Measurements from ENCODE around the gene SLC22A23.

The SLC22A23 gene

GRCh38 chr6:3280866-3281465 is 175.9 kb downstream of the SLC22A23 start:
- no peak for DNase-seq

- DNase-seq = no peak
Observed at GRCh38 chr6:3280091-3280490, 176.8 kb downstream of the SLC22A23 start.

DNA sequence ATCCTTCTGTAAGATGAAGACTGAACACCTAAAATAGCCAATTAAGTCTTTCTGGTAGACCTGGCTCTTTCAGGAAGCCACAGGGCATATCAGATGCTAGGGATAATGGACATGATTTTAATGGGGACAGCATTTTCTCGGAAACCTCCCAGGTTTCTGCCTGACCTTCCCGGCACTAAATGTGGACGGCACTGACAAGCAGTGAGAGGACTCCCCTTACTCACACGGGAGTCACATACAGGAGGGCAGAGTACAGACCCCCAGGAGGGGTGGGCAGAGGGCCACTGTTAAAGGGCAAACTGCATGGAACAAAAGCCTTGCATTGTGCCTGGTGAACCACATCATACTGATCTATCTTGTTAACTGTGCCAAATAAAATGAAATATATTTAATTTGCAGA is 178.2 kb downstream of the SLC22A23 start:
- DNase-seq = no peak

GRCh38 chr6:3277851-3278416 is 178.9 kb downstream of the SLC22A23 start:
- DNase-seq = no peak

DNA sequence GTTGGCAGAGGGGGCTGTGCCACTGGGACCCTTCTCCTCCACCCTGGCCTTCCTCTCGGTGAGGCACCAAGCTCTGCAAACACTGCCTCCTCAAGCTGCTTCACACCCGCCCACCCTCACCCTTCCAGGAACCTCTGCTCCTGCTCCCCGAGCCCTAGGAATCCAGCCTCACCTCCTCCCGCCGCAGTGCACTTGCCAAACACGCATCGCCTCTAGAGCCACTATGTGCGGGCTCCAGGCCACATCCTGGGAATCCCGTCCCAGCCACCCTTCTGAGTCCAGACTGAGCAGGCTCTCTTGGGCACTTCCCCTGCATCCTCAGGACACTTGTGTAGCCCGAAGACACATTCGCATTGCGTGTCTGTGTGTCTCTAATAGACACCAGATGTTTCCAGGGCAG is 179.6 kb downstream of the SLC22A23 start:
- DNase-seq = no peak

GRCh38 chr6:3276174-3277167 is 180.4 kb downstream of the SLC22A23 start:
- DNase-seq = no peak

DNA sequence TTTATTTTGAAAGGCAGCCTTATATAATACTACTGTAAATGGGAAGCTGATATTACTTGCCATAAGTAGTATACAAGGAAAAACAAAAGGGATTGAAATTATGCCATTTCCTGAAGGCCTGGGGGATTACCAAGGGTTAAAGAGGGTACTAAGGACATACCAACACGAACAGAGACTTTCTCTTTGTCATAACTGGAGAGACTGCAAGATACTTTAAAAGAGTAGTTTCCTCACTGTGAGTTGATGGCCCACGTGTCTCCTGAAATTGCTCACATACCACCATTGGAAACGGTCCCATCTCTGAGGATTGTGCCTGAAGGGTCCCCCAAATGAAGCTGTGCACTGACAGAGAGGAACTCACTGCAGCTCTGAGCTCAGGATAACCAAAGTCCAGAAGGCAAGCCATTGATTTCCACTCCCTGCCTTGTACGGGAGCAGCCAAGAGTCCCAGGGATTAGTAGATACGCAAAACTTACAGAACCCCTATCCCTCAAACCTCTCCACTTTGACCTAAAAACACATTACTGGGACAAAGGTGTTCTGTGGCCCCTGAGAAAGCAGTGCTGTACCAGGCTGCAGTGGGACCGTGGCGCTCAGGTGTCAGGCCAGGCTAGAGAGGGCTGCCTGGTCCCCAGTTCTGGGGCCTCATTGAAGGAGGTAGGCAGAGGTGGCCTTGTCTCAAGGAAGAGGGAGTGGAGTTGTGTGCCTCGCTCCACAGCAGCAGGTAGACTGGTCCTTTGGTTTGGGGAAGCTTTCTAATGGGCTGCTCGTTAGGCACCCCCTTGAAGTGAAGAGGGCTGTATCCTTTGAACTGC is 182.9 kb downstream of the SLC22A23 start:
- no peak for DNase-seq

DNA sequence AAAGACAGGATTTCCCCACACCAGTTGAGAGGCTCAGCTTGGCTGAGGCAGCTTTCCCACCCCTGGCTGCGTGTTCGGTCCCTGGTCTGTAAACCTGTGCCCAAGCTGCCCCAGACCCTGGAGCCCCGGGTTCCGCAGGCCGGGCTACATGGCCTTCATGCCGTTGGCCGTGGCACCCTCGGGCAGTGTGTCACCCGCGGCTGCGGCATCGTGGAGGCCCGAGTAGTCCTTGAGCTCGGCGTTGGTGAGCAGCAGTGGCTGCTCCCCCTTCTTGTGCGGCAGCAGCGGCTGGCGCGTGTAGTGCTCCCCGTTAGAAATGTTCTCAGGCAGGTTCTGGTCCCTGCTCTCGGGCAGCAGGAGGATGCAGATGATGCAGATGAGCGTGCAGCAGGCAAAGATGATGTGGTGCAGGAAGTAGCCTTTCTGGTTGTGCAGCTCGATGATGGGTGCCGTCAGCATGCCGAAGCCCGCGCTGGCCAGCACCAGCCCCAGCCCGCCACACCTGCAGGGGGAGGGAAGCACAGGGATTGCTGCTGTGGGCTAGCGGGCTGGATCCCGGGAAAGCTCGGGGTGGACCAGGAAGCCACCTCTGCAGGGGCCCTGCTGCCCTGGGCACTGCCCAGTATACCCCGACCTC is 183.8 kb downstream of the SLC22A23 start:
- DNase-seq = no peak

GRCh38 chr6:3271756-3272155 is 185.1 kb downstream of the SLC22A23 start:
- DNase-seq = no peak

DNA sequence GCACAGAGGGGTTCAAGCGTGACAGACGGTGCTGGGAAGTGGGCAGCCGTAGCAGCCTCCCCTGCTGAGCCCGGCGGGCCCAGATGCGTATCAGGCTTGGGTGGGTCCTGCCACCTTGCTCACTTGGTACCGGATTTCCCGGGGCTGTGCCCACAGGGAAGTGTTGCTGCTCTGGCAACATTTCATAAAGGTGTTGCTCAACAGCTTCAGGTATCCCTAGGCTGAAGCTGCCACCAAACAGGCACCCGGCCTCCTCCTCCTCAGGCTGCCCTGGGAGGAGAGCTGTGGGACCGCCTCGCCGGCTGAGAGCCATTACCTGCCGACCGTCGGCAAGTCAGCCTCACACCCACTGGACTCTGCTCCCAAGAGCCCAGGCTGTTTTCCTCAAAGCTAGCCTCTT is 186.6 kb downstream of the SLC22A23 start:
- no peak for DNase-seq

DNA sequence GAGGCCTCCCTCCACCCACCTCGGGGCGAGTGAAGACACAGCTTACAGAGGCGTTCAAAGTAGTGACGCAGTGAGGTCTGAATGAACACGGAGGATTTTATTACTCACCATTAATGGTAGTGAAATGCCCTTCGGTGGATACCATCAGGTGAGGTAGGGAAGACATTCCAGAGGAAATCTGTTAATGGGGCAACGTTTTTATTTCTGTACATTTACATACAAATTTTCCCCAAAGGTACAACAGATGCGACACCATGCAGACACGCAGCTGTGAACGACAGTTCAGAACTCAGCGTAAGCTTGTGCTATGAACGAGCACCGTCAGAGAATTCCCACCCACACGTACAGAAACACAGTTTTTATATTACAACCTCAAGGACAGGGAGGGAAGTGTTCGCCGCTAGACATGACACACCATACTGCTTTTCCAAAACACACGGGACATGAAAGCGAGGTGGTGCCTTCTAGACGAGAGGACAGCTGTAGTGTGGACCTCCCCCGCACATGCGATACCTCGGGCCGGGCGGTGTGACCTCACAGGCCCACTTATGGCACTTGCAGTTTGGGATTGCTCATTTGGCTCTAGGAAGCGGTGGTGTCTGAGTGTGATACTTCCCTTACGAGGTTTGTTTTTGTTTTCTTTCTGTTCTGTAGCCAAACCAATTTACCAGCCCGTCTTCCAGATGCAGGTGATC is 187.4 kb downstream of the SLC22A23 start:
- no peak for DNase-seq

GRCh38 chr6:3268680-3269079 is 188.2 kb downstream of the SLC22A23 start:
- no peak for DNase-seq

DNA sequence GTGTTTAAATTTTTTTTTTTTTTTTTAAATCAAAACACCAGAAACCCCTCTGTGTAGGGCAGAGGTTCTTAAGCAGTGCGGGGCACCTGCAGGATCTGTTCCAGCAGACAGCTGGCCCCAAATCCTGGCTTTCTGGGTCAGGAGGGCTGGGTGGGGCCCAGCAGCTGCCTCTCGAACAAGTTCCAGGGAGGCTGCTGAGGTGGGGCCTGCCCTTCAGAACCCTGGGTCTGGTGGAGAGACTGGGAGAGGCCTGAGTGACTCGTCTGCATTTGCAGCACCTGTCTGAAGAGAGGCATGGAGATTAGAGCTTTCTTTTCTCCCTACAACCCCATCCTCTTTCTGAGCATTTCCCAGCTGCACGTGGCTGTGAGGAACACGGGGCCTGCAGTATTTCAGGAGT is 189.7 kb downstream of the SLC22A23 start:
- DNase-seq = no peak

DNA sequence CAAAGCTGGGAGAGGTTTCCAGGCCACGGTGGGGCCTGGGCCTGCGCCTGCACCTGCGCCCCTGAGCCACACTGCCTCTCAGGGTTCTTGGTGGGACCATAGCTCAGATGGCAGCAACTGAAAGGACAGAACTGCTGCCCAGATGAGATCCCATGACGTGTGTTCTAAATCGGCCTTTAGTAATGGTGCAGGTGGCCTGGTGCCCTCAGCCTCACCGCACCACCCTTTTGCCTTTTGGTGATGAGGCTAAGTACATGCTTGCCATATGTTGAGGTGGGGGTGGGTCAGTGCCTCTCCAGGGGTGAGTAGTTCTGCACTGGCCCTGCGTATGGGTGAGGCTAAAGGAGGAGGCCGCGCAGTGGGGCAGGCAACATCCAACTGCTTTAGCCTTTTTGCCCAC is 190.7 kb downstream of the SLC22A23 start:
- DNase-seq = no peak

- no peak for DNase-seq
Observed at GRCh38 chr6:3265671-3266070, 191.2 kb downstream of the SLC22A23 start.

DNA sequence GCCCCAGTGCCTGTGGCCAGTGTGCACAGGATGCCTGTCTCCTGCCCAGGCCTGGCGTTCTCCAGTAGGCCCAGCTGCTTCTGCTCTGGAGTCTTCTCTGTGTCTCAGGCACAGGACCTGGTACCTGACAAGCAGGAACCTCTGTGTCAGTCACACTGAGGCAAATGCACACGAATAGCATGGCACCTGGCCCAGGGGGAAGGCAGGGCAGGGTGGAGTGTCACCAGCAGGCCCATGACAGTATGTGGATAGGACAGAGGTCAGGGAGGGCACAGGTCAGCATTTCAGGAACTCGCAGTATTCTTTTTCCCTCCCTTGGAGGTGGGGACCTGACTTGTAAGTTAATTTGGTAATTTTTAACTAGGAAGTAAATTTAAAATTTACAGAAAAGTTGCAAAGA is 192.5 kb downstream of the SLC22A23 start:
- DNase-seq = no peak

DNA sequence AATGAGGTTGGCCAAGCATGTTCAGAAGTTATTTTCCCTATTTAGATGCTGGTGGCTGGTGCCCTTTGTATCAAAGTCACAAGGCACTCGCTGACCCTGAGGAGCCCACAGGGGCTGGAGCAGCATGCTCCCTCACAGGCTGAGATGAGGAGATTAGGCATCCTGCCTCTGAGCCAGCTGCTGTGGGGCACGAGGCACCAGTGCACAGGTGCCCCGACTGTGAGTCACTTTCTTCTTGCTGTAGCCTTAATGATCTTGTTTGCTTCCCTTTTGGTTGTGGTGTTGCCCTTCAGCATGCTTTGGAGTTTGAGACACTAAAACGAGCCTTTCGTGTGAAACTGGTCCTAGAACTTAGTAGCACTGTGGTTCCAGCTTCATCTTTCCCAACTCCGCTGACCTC is 193.8 kb downstream of the SLC22A23 start:
- no peak for DNase-seq

DNA sequence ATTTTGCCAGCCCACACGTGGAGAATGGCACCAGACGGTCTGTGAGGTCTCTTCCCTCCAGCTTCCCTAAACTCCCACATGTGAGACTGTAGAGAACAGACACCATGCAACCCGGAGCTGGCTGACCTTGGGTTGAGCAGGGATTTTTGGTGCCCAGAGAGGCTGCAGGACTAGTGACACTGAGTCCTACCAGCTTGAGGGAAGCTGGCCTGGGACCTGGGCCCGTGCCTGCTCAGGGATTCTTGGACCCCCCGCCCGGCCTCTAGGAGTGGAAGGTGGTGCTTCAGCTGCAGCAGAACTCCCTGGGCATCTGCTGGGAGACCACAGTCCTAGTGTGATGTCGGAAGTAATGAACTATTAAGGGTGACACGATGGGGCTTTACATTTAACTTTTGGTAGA is 194.9 kb downstream of the SLC22A23 start:
- no peak for DNase-seq

DNA sequence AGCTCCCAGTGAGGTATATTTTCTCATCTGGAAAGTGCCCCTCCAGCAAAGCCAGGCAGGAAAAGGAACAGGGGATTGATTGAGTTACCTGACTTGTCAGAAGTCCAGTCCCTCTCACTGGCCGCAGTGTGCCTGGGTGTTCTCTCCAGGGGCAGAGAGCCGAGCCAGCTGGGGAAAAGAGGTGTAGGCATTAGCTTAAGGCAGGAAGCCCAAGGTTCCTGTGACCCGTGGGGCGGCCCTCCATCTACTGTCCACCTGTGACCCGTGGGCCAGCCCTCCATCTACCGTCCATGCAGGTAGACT is 195.4 kb downstream of the SLC22A23 start:
- no peak for DNase-seq

- no peak for DNase-seq
Observed at GRCh38 chr6:3260772-3261517, 195.9 kb downstream of the SLC22A23 start.

DNA sequence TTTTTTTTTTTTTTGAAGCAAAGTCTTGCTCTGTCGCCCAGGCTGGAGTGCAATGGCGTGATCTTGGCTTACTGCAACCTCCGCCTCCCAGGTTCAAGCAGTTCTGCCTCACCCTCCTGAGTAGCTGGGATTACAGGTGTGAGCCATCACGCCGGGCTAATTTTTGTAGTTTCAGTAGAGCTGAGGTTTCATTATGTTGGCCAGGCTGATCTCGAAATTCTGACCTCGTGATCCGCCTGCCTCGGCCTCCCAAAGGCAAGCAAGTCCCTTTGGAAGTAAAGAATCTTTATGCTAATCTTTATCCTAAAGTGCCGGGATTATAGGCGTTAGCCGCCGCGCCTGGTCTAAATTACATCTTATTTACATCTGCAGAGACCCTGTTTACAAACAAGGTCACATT is 196.6 kb downstream of the SLC22A23 start:
- no peak for DNase-seq

All from CD4-positive, alpha-beta T cell treated with Interleukin-1 beta for 1 hour (primary cell).